GM12892 (cell line): Measurements from ENCODE around the gene SORCS2.

Experiments
- POLR2A ChIP-seq: IDR thresholded peaks from 2 replicates; pipeline ENCODE4 v1.6.1; 2011; ENCODE audit warnings: low read depth, low read length, control low read depth
- POLR2AphosphoS5 ChIP-seq: IDR thresholded peaks from 2 replicates; pipeline ENCODE4 v1.6.1; 2011; ENCODE audit warnings: low read depth, low read length, control low read depth
- TAF1 ChIP-seq: IDR thresholded peaks from 2 replicates; pipeline ENCODE4 v1.6.1; 2011; ENCODE audit warnings: low read depth, mild to moderate bottlenecking, control low read depth, low read length, borderline replicate concordance

DNA sequence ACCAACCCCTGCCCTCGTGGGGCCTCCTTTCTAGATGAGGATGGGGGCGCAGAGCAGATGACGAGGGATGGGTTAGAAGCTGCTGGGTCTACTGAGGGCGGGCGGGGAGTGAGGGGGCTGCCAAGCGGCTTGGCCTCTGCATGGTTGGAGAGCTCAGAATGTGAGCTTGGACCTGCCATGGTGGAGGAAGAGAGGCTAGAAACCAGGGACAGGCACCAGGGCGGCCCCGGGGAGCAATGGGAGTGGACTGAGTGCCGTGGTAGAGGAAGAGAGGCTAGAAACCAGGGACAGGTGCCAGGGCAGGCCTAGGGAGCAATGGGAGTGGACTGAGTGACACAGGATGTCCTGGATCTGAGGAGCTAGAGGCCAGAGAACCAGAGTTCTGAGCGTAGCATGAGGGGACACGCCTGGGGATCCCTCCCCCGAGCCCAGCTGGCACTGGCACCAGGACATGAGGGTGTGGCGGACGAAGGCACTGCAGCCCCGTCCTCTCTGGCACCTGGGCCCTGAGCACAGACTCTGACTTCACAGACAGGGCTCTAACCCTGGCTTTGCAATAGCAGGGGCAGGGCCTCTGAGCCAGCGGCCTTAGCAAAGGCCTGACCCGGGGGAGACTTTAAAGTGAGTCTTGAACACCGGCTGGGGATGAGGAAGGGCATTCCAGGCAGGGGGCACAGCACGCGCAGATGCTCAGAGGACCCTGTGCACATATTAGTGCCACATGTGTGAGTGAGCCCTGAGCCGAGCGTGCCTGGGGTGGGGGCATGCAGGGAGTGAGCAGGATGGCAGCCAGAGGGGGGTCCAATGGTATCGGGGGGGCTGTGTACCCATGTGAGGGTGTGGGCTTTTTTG, 456.4 kb downstream of the SORCS2 start:
- TF ChIP-seq TAF1 (no peak), POLR2AphosphoS5 (no peak), POLR2A (no peak)
